ENCODE results near the gene MPG.
A peak's percentile ranks its signal among the peaks of the same experiment; 100 is the strongest.

Gene MPG

DNA sequence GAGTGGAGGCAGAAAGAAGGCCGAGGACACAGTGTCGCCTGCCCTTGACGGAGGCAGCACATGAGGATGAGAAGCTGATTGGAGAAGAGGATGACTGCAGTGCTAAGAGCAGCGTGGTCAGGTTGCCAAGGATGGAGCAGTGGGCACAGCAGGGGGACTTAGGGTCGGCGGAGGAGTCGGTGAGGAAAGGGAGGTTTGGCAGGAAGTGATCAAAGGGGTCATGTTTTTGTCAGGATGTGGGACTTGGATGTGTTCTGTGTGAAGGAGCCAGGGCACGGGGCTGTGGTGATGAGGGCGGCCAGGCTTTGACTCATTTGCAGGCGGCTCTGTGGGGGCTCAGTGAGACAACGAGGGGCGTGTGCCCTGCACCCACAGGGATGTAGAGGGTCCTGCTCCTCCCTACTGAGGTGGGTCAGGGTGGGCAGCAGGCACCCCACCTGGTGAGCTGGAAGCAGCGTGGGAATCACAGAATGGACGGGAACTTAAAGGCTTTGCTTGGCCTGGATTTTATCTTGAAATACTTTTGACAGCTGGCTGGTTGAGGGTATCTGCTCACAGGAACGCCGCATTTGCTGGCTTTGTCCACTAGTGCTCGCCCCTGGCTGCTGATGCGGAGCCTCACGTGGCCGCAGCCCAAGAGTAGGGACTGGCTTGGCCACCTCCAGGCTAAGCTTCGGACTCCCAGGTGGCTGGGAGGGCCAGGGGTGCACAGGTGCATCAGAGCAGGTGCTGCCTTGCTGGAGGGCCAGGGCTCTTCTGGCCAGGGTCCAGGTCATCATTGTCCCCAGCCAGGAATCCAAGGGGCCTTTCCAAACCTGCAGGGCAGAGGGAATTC is 6.0 kb downstream of the MPG start:
- no peak for DNase-seq

DNA sequence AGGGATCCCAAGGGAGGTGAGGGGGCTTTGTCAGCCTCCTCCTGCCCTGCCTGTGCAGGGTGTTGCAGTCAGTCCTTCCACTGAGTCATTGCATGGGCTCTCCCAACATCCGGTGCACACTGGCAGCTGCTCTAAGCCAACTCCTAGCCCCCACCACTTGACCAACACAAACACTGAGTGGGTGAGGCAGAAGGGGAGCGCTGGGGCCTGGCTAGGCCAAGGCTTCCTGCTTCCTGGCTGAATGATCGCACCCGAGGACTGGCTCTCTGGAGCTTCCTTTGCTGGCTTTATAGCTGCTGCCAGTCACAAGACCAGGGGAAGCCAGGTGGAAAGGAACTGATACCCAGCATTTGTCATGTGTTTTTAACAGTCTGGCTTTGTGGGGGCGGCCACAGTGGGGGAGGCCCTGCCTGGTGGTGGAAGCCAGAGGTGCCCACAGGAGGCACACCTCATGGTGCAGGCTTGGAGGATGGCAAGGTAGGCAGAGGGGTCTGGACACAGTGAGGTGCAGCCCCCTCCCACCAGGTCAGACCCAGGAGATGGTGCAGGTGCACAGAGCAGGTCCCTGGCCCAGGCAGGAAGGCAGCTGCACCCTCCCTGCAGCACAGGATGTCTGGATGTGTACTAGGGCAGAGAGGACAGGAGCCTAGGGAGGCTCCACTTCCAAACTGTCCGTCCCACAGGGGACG is 6.8 kb downstream of the MPG start:
- DNase-seq, result no peak

DNA sequence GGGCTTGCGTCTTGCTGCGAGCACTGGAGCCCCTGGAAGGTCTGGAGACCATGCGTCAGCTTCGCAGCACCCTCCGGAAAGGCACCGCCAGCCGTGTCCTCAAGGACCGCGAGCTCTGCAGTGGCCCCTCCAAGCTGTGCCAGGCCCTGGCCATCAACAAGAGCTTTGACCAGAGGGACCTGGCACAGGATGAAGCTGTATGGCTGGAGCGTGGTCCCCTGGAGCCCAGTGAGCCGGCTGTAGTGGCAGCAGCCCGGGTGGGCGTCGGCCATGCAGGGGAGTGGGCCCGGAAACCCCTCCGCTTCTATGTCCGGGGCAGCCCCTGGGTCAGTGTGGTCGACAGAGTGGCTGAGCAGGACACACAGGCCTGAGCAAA is 7.4 kb downstream of the MPG start:
- DNase-seq, result no peak

DNA sequence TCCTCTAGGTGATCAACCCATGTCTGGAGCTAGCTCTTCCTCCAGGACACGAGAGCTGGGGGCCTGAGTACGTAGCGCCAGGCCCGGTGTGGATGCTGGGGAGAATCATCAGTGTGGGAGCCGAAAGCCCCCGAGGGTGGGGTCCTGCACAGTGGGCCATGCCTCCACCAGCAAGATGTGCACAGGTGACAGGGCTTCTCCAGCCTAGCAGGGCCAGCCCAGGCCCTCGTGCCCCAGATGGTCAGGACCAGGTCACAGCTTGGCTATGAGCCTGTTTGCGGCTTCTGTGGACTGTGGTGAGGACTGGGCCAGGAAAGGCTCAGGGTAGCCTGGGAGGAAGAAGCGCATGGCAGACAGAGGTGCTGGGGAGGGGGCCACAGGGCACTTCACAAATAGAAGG is 7.8 kb downstream of the MPG start:
- no peak for DNase-seq

DNA sequence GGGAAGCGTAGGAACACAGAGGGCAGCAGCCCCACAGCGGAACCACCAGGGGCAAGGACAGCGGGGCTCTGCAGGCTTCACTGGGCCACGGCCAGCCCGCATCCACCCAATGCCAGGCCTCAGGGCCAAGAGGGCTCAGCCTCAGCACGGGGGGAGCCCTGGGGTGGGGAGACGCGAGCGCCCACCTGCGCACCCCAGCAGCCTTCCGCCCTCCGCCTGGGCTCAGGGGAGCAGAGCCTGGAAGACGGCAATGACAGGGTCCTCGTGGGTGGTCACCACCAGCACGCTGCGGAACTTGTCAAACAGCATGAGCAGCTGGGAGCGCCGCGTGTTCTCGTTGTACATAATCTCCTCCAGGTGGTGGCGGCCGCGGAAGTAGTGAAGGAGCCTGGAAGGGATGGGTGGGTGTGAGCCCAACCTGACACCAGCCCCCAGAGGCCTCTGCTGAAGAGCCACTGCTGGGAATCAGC is 8.5 kb downstream of the MPG start:
- peak; percentile 71 for DNase-seq

DNA sequence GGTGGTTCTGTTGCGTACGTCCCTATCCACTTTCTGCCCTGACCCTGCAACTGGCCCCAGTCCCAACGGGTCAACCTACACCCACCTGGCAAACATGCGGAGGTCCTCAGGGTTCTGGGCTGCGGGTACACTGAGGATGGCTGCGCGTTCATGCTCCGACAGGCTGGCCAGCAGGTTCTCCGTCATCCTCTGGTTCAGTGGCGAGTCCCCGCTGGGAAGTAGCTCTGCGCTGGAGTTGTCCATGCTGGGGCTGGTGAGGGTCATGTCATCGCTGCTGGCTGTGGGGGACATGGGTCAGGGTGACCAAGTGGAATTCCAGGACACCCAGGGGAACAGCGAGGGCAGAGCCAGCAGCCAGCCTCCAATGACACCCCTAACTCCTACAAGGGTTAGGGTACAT is 10.6 kb downstream of the MPG start:
- DNase-seq, result no peak

DNA sequence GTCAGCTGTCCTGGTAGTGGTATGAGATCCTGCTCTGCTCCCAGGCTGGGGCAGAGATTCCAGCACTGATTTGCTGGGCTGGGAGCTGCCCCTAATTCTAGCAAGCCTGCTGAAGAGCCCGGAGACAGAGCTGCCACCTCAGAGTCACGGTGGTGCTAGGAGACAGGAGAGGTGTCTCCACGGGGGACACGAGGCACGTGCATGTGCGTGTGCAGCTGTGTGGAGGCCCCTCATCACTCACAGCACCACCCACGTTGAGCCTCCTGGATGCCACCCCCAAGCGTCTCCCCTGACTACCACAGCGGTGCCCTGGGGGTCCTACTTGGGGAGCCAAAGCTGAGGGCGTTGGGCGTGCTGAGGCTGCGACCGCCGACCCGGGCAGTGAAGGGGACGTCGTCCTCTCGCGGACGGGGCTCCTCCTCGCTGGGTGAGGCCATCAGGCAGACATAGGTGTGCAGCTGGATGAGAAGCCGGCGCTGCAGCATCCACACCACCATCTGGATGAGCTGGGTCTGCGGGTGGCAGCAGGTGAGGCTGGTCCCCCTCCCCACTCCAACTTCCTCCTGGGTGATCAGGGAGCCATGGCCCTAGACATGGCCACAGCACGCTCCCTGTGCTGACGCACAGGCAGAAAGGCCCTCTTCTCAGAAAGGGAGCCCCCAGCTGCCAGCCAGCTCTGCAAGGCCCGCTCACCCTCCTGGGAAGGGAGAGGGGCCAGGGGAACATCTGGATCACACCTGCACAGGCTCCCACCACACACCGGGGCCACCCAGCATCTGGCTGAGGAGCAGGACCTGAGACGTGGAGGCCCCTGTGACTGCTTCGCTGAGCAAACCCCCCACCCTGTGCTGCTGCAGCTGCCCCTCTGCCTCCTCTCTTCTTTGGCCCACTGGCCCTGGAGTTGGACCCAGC is 11.6 kb downstream of the MPG start:
- DNase-seq, result no peak

DNA sequence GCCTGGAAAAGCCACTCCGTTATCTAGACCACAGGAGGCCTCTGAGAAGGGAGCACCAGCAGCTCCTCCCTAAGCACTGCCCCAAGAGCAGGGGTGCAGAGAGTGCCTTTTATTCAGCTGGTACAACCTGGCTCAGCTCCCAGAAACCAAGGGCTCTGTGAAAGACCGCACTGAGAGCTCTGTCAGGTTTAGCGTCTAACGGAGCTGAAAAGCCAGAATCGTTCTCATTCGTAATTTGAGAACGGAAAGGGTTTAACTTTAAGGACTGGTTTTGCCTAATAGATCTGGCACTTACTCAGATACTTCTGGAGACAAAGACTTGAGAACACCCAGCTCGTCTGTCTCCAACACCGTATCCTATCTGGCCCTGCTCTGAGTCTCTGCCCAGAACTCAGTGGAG is 13.5 kb downstream of the MPG start:
- DNase-seq, result no peak

DNA sequence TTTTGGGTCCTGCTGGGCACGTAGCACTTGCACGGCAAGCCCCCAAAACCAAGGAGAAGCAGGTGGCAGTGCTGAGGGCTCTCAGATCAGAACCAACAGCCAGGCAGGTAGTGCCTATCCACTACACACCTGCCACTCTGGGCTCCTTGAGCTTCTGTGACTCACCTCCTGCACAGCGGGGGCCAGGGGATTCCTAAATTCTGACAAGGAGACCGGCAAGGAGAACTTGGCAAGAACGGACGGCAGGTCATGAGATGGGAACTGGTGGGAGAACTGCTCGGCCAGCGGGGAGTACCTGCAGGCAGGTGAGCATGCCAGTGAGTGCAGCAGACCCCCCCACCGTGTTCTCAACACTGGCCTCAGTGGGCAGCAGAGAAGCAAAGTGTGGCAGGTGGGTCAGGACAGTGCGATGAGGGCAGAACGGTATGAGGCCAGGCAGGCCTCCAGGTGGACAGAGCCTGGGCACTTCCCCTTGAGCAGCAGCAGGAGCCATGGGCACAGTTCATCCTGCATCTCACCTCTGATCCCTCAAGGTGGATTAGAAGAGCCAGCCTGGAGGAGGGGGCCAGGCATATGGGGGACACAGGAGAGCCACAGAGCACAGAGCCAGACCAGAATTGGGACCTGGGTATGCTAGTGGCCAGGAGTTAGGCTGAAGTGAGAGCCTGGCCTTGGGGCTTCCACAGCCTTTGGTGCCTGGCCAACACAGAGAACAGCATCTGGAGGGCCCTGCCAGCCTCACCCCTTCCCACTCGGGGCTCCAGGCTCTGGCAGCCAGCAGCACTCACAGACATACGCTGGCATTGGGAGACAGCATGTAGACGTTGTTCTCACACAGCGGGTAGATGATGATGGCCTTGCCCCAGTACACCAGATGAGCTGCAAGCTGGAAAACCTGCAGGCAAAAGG is 14.7 kb downstream of the MPG start:
- DNase-seq, result no peak

DNA sequence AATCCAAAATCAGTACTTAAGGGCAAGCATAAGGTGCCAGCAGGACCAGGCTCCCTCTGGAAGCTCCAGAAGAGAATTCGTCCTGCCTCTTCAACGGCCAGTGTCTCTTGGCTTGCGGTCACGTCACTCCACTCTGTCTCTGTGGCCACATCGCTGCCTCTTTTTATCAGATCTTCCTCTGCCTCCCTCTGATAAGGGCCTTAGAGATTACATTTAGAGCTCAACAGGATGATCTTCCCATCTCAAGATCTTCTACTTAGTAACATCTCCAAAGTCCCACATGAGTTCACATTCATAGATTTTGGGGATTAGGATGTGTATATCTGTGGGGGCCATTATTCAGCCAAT is 16.9 kb downstream of the MPG start:
- no peak for DNase-seq

DNA sequence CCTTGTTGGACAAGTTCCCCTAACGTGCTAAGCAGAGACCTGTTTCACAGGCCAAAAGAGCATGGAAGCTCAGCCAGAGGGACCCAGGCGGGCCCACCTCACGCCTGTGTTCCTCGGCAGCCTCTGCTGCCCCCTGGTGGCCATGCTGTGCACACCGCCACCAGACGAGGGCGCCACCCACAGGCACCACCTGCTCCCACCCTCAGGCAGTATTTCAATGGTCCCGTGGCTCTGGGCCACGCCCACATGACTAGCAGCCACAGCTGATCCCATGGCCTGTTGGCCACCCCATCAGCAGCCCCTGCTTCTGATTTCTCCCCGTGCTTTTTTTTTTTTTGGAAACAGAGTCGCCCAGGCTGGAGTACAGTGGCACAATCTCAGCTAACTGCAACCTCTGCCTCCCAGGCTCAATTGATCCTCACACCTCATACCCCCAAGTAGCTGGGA is 18.9 kb downstream of the MPG start:
- peak; percentile 95 for DNase-seq

DNA sequence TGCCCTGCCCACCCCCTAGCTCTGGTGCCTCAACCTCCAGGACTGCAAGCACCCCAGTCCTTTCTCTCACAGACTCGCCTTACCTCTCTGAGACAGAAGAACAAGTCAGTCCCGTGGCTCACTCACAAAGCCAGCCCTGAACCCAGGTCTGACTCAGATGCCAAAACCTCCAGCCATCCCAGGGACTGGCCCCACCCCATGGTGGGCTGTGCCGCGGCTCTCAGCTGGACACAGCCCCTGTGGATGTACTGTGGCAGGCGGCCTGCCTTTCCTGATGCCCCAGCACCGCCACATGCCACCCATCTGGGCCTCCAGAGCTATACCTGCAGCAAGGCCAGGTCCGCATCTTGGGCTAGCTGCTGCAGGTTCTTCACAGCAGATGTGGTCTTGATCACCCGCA is 19.8 kb downstream of the MPG start:
- DNase-seq, result no peak

DNA sequence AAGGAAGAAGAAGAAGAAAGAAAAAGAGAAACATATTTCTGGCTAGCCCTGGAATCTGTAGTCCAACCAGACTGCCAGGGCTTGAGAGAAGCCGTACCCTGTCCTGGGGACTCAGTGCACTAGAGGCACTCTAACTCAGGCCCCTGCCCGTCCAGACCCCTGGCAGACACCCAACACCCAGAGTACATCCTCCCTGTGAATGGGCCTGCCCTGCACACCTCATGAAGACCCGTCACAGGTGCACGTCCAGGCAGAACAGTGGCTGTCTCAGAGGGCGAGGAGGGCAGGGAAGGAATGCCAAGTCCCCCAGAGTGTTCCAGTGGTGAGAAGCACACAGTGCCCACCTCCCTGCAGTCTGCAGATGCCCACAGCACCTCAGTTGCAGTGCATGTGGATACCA is 23.0 kb downstream of the MPG start:
- DNase-seq, result no peak

DNA sequence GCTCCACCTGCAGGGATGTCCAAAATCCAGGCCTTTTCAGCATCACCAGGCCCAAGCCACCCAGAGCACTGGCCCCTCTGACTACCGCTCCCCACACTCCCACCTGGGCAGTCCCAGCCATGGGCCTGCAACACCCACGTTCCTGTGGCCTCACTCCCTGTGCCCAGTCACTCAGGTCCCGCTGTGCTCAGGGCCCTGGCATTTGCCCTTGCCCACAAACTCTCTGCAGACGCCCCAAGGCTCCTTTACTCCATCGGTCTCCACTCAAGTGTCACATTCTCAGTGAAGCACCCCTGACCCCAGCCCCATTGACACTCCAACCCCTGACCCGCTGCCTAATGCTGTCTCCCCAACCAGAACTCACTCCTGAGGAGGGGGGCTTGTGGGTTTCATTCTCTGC is 23.6 kb downstream of the MPG start:
- DNase-seq, result no peak

DNA sequence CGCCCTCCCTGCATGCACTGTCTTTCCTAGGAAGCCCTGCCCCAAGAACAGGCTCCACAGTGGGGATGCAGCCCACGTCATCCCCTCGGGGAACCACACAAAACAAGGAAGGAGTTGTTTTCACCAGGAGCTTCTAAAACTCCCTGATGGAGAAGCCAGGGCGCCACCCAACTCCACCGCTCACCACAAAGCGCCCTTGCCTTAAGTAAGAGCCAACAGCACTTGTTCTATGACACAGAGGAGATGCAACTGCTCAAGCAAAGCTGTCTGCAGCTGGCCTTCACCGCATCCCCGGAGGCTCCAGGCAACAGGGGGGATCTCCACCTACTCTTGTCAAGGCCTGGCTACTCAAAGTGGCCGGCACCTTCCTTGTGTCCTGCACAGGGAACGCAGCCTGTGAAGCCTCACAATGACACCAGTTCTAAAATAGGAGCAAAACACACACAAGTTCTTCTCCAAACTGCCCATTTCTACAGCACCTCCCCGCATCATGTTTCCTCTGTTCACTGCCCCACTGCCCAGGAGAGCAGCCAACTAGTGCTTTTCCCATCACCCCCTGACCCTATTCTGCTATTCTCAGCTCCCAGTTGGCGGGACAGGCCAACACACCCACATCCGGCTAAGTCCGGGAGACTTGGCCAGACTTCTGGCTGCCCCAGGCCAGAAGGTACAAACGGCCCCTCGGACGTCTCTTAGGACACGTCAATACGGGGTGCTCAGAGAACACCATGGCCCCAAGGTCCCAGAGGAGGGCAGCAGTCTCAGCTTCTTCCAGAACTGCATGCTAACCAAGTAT is 24.2 kb downstream of the MPG start:
- no peak for DNase-seq

DNA sequence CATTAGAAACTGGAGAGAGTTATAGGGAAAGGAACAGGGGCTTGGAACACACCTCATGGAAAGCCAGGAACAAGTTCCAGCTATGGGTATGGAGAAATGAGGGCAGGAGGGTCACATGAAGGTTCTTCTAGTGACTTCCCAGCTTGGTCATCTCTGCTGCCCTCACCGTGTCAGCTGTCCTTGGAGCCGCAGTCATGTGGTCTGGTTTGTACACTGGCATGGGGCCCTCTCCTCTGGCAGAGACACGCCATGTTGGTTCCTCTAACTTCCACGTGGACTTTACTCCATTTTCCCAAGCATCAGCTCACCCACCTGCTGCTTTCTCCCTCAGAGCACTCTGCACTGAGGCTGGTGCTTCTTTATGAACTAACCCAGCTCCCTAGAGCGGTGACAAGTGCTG is 26.3 kb downstream of the MPG start:
- no peak for DNase-seq

DNA sequence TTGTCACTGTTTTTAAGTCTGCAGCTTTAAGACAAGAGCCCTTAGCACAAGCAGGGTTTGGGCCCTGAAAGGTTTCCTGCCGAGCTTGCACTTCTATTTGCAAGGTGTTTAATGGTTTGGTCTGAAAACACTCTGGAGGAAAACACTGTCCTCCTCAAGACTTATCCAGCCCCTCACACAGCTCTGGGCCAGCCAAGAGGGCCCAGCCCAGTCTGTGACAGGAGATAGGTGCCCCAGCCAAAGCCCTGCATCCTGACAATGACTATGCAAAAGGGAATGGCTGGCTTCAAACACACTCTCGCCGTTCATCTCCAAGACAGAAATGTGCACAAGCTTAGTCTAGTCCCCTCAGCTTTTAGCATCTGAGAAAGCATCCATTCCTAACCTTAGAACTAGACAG is 26.9 kb downstream of the MPG start:
- no peak for DNase-seq

DNA sequence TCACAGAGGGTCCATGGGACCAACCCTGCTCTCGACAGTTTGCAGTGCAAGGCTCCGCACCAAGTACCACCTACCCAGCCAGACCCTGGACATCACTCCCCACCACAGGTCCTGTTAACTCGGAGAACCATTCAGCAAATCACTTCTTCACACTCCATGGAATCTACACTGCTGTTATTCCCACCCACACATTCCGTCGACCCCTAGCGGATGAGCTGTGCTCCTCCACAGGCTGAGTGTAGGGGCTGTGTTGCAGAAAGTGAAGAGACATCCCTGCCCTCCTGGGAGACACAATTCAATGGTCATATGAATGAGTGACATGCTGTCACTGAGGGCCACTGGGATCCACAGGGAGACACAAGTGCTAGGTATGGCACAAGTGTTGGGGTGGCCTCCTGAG is 27.5 kb downstream of the MPG start:
- no peak for DNase-seq

DNA sequence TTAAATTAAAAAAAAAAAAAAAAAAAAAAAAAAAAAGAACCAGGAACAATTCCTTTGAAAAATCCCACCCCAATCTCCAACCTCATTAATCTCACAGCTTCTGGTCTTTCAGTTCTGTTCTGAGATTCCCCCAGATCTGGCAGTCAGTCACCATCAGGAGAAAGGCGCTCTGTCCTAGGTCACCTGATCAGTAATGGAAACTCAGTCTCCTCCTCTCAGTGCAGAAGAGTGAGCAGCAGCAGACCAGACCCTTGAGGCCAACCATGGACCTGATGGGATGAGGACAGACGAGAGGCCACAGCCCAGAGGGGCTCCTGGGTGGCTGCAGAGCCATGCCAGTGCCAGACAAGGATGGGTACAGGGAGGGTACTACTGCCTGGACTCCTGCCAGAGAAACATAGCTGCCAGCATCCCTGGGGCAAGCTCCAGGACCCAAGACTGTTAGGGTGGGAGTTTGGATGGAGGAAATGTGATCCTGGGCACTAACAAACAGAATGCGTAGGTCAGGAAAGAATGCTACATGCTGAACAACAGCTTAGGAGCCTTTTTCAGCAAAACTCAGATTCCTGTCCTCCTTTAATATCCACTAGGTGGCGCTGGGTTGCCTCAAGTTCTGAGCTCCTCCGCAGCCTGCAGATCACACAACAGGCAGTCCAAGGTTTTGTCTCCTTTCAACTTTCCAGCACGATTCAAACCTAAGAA is 28.7 kb downstream of the MPG start:
- DNase-seq, result peak; percentile 83

DNA sequence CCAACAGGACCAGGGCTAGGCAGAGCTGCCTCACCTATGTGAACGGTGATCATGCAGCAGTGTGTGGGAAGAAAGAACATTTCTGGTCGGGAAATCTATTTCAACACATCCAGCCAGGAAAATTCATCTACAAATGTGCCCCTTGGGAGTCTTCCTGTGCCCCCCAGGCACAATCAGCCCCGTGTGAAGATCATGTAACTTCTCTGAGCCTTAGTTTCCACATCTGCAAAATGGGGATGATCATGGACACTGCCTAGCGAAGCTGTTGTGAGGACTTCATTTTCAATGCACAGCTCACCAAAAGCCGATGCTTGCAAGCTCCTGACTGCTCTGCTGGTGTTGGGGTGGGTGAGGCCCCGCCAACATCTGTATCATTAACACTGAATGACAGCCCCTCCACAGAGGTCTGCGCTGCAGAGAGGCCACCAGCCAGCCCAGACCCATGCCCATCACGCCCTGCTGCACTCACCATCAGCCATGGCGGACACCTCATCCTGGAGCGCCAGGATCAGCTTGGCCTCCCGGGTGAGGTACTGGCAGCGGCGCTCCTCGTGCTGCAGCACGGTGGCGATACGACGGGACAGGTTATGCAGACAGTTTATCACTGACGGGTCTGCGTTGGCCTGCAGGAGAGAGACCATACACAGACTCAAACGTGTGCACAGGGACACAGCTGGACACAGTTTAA is 34.3 kb downstream of the MPG start:
- no peak for DNase-seq
